ENCODE results near the gene CDC45.
"Not testable (repeated sequence)": the region's sequence is repeated elsewhere in the genome, so short reads cannot be mapped to it uniquely, and the experiment has no call there.

Gene CDC45

GRCh38 chr22:19527861-19528417 is 48.2 kb downstream of the CDC45 start:
- no peak for DNase-seq (ENCODE audit: low read depth, low spot score)

DNA sequence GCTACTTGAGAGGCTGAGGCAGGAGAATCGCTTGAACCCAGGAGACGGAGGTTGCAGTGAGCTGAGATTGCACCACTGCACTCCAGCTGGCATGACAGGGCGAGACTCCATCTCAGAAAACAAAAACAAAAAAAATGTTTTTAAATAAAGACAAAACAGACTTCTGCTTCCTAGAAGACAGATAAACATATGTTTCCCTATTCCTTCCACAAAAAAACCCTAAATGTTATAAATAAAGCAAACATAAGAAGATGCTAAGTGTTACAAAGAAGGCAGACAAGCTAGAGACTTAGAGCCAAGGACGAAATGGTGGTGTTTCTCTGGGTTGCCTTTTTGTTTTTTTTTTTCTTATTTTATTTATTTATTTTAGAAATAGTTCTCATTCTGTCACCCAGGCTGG is 50.1 kb downstream of the CDC45 start:
- DNase-seq (ENCODE audit: low read depth, low spot score) = no peak

DNA sequence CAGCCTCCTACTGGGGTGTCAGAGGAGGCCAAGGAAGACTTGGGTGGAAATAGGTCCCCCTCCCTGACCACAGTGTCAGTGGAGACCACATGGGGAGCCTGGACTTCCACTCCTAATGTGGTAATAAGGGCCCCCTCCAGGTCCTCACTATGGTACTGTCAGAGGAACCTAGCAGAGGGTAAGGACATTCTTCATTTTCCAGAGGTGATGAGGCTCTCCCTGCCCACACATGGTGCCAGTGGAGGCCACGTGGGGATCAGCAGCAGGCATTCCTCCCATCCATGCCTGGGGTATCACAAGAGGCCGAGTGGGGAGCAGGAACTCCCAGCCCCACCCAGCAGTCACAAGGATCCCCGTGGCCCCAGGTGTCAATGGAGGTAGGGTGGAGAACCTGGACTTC is 51.0 kb downstream of the CDC45 start:
- DNase-seq (ENCODE audit: low read depth, low spot score) = no peak

DNA sequence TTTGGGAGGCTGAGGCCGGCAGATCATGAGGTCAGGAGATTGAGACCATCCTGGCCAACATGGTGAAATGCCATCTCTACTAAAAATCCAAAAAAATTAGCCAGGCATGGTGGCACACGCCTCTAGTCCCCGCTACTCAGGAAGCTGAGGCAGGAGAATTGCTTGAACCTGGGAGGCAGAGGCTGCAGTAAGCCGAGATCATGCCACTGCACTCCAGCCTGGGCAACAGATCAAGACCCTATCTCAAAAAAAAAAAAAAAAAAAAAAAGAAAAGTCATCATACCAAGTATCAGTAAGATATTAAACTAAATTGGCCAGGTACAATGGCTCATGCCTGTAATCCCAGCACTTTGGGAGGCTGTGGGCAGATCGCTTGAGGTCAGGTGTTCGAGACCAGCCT is 51.6 kb downstream of the CDC45 start:
- not testable (repeated sequence) for DNase-seq (ENCODE audit: low read depth, low spot score)

GRCh38 chr22:19533049-19533626 is 53.4 kb downstream of the CDC45 start:
- DNase-seq (ENCODE audit: low read depth, low spot score) = no peak

- no peak for DNase-seq (ENCODE audit: low read depth, low spot score)
Measured at GRCh38 chr22:19533857-19534256, 54.1 kb downstream of the CDC45 start.

GRCh38 chr22:19535001-19535400 is 55.3 kb downstream of the CDC45 start:
- no peak for DNase-seq (ENCODE audit: low read depth, low spot score)

GRCh38 chr22:19536564-19536963 is 56.8 kb downstream of the CDC45 start:
- DNase-seq (ENCODE audit: low read depth, low spot score) = no peak

- DNase-seq (ENCODE audit: low read depth, low spot score) = no peak
Measured at GRCh38 chr22:19537941-19538488, 58.3 kb downstream of the CDC45 start.

DNA sequence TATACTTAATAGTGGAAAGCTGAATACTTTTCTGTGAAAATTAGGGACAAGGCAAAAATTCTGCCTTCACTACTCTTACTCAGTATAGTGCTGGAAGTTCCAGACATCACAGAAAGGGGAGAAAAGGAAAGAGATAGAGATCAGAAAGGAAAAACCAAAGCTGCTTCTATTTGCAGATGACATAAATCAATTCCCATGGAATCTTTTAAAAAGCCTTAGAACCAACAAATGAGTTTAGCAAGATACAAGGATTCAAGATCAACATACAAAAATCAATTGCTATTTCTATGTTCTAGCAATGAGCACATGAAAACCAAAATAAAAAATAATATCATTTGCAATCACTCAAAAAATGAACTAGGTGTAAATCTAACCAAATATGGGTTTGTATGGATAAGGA is 60.7 kb downstream of the CDC45 start:
- no peak for DNase-seq (ENCODE audit: low read depth, low spot score)

DNA sequence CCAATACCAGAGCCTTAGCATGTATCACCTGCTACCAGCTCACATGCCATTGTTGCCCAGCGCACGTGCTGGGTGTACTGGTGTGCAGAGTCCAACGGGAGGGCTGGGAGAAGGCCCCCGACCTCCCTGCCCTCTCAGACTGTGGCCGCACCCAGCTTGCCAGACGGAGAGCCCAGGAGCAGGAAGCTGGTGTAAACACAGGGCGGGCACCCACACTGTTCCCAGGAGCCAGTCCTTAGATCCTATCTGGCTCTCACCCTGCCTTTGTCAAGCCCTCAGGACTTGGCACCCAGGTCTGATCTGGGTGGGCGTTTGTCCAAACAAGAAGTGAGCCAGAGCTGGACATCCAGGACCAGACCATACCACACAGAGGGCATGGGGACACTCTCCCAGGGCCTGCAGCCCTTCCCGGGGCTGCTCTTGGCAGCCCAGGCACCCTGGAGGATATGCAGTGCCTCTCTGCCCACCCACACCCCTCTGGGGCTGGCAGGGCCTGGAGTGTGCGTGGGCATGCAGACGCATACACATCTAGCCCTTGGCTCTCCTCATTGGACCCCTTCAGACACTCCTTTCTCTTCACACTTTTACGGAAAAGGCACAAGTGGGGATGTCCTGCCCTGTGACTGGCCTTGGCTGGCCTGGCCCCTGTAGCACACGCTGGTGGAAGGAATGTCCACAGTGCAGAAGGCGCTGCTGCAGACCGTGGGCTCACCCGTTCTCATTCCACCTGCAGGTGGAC is 64.4 kb downstream of the CDC45 start:
- DNase-seq (ENCODE audit: low read depth, low spot score) = no peak

DNA sequence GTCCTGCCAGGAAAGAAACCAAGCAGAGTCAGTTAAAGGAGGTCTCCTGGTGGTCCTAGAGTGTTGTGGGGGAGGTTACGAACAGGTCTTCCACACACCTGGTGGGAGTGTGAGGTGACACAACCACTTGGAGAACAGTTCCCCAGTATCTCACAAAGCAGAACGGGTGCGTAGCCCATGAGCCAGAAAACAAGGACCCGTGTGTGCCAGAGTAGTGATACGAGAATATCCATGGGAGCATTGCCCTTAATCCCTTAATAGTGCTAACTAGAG is 66.2 kb downstream of the CDC45 start:
- no peak for DNase-seq (ENCODE audit: low read depth, low spot score)

GRCh38 chr22:19546680-19547079 is 67.0 kb downstream of the CDC45 start:
- DNase-seq (ENCODE audit: low read depth, low spot score) = no peak

GRCh38 chr22:19547620-19548019 is 67.9 kb downstream of the CDC45 start:
- no peak for DNase-seq (ENCODE audit: low read depth, low spot score)

DNA sequence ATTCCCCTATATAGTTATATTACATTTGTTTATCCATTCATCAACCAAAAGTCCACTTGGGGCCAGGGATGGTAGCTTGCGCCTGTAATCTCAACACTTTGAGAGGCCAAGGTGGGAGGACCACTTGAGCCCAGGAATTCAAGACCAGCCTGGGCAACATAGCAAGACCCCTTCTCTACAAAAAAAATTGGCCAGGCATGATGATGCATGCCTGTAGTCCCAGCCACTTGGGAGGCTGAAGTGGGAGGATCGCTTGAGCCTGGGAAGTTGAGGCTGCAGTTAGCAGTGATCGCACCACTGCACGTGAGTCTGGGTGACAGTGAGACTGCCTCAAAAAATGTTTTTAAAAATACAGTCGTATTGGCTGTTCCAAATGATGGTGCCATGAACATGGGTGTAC is 68.7 kb downstream of the CDC45 start:
- DNase-seq (ENCODE audit: low read depth, low spot score) = not testable (repeated sequence)

- no peak for DNase-seq (ENCODE audit: low read depth, low spot score)
Measured at GRCh38 chr22:19548964-19549363, 69.2 kb downstream of the CDC45 start.

DNA sequence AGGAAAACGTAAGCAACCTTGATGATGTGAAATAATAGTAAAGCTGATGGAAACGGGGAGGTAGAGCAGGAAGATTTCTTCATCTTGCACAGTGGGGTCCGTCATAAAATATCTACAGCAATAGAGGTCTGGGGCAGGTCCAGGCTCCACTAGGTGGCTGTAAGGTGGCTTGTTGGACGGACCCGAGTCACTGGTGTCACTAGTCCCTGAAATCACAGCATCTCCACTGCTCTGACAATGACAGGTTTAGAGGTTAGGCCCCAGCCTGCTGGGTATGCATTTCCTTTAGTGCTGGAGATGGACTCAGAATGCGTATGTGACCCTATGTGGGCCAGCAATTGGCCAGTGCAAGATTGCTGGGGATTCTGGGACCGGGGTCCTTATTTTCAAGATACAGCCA is 69.7 kb downstream of the CDC45 start:
- no peak for DNase-seq (ENCODE audit: low read depth, low spot score)

- no peak for DNase-seq (ENCODE audit: low read depth, low spot score)
Measured at GRCh38 chr22:19550382-19550781, 70.7 kb downstream of the CDC45 start.

DNA sequence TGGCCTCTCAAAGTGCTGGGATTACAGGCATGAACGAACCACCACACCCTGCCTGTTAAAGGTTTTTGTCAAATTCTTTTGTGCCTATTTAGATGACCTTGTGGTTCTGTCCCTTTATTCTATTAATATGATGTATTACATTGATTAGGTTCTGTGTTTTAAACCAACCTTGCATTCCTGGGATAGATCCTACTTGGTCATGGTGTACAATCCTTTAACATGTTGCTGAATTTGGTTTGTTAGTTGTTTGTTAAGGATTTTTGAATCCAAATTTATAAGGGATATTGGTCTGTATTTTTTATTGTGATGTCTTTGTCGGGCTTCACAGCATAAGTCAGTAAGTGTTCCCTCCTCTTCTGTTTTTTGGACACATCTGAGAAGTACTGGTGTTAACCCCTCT is 73.5 kb downstream of the CDC45 start:
- DNase-seq (ENCODE audit: low read depth, low spot score) = no peak

DNA sequence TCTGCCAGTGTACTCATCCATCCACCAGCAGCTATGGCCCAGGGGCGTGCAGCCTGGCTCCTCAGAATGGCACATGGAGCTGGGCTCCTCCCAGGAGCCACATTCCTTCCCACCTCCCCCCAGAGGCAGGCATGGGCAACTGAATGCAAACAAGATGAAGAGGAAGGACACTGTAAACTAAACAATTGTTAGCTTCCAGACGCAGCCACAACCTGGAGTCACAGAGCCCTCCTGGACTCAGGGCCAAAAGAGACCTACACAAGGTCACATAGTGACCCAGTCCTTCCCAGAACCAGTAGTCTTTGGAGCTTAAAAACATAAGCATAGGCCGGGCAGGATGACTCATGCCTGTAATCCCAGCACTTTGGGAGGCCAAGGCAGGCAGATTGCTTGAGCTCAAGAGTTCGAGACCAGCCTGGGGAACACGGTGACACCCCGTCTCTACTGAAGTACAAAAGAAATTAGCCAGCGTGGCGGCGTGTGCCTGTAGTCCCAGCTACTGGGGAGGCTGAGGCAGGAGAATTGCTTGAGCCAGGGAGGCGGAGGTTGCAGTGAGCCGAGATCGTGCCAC is 75.2 kb downstream of the CDC45 start:
- no peak for DNase-seq (ENCODE audit: low read depth, low spot score)

DNA sequence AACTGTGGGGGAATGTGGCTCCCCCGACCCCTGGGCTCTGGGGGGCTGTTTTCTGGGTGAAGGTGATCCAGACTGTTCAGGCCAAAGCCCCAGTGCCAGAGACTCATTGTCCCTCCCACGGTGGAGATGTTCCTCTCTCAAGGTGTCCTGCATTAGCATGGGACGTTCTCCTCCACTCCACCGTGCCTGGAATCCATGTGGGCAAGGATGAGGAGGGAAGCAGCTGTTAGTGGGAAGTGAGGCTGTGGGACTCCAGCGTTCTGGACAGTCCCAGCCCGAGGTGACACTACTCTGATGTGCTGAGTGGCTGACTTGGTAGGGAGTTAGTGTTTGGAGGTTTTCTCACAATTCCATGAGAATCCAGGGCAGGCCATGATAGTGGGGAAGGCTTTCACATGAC is 75.9 kb downstream of the CDC45 start:
- no peak for DNase-seq (ENCODE audit: low read depth, low spot score)

- DNase-seq (ENCODE audit: low read depth, low spot score) = no peak
Measured at GRCh38 chr22:19556963-19557545, 77.3 kb downstream of the CDC45 start.

Data from activated CD4-positive, CD25-positive, alpha-beta regulatory T cell treated with anti-CD3 and anti-CD28 coated beads, Interleukin-2, amount 50 U/mL, for 16 hours (primary cell).